Stimulated activated CD8-positive, alpha-beta memory T cell treated with anti-CD3 and anti-CD28 coated beads, Interleukin-2, amount 100 ng/mL, for 48 hours (primary cell): ENCODE data around the gene IL17RC.
A peak's percentile ranks its signal among the peaks of the same experiment; 100 is the strongest.
"Not testable (repeated sequence)": the region's sequence is repeated elsewhere in the genome, so short reads cannot be mapped to it uniquely, and the experiment has no call there.

ENCODE experiments used
- DNase-seq, 2 donors: peaks; one replicate each; pipeline ENCODE4 v3.0.0-alpha.2; 2020; ENCODE audit warnings: low read depth in 2 of 2

Gene IL17RC

DNA sequence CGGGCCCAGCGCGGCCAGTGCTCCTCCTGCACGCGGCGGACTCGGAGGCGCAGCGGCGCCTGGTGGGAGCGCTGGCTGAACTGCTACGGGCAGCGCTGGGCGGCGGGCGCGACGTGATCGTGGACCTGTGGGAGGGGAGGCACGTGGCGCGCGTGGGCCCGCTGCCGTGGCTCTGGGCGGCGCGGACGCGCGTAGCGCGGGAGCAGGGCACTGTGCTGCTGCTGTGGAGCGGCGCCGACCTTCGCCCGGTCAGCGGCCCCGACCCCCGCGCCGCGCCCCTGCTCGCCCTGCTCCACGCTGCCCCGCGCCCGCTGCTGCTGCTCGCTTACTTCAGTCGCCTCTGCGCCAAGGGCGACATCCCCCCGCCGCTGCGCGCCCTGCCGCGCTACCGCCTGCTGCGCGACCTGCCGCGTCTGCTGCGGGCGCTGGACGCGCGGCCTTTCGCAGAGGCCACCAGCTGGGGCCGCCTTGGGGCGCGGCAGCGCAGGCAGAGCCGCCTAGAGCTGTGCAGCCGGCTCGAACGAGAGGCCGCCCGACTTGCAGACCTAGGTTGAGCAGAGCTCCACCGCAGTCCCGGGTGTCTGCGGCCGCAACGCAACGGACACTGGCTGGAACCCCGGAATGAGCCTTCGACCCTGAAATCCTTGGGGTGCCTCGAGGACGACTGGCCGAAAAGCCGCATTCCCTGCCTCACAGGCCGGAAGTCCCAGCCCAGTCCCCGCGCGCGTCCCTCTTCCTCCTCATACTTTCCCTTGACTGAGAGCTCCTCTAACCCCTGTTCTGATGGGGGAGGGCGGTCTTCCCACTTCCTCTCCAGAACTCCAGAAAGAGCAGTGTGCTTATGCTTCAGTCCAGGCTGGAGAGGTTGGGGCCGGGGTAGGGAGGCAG, 1.4 kb upstream of the IL17RC start:
- DNase-seq: peak; percentile 21 to 27

GRCh38 chr3:9916346-9916733, 558 bp upstream of the IL17RC start:
- no peak for DNase-seq

DNA sequence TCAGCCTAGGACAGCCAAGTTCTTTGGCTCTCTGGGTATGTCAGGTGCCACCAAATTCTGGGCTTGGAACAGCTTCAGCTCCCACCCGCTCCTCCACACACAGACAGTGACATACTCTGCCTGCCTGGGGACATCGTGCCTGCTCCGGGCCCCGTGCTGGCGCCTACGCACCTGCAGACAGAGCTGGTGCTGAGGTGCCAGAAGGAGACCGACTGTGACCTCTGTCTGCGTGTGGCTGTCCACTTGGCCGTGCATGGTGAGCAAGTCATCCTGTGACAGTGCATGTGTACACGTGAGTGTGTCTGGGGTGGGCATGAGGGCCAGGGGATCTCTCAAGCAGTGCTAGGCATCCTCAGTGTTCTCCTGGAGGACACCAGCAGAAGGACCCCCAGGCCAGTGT, 922 bp downstream of the IL17RC start:
- DNase-seq: no peak

GRCh38 chr3:9918261-9919038, 1.6 kb downstream of the IL17RC start:
- DNase-seq: no peak

GRCh38 chr3:9928158-9928557, 11.3 kb downstream of the IL17RC start:
- DNase-seq: no peak

DNA sequence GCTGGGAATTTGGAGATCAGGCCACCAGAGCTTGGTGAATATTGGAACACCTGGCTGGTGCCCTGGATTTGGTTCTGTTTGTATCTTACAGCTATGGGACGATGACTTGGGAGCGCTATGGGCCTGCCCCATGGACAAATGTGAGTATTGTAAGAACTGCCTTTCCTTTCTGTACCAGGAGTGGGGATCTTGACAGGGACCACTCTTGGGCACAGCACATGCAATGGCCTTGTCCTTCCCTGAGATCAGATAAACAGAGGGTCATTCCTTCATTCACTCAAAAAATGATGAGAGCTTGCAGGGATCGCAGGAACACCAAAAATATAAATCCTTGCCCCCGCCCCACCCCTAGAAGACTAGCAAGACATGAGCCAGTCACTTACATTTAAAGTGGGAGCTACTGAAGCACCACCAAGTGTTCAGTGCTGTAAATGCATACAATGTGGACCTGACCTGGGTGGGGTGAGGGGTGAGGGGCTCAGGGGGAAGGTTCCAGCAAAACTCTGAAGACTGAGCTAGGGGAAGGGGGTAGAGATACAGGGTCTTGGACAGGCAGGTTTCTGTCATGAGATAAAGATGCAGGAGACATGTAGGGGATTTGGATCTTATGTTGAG, 14.0 kb downstream of the IL17RC start:
- no peak for DNase-seq

DNA sequence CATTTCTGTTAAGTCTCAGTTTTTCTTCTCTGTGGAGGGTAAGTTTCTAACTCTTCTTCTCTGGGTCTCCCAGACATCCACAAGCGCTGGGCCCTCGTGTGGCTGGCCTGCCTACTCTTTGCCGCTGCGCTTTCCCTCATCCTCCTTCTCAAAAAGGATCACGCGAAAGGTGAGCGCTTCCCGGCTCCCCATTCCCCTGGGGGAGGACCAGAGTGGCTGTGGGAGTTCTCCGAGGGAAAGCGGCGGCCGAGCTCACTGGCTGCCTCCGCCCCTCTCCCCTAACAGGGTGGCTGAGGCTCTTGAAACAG, 15.6 kb downstream of the IL17RC start:
- DNase-seq: no peak

GRCh38 chr3:9932843-9933560, 16.1 kb downstream of the IL17RC start:
- DNase-seq: peak; percentile 80 to 84

GRCh38 chr3:9933561-9934234, 16.8 kb downstream of the IL17RC start, which contains the start of gene CRELD1:
CRELD1 (plus strand) TSS chr3:9933834; CDS start chr3:9934439, 605 bp downstream.
- peak; percentile 95 to 96 for DNase-seq

DNA sequence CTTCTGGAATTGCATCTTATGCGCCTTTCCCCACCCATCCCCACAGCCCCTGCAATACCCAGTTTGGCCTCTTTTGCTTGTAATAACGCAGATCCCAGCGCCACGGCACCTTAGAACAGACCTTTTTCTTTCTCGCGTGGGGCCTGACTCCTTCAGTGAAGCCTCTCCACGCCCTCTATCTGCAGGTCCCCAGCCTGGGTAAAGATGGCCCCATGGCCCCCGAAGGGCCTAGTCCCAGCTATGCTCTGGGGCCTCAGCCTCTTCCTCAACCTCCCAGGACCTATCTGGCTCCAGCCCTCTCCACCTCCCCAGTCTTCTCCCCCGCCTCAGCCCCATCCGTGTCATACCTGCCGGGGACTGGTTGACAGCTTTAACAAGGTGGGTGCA, 17.3 kb downstream of the IL17RC start:
- DNase-seq: no peak

- no peak for DNase-seq
These were observed 18.1 kb downstream of the IL17RC start for GRCh38 chr3:9934993-9935392.

GRCh38 chr3:9935966-9936510, 19.1 kb downstream of the IL17RC start:
- no peak for DNase-seq

GRCh38 chr3:9937486-9938238, 20.8 kb downstream of the IL17RC start:
- DNase-seq: no peak

- DNase-seq: no peak
These were observed 22.1 kb downstream of the IL17RC start for GRCh38 chr3:9938966-9939365.

DNA sequence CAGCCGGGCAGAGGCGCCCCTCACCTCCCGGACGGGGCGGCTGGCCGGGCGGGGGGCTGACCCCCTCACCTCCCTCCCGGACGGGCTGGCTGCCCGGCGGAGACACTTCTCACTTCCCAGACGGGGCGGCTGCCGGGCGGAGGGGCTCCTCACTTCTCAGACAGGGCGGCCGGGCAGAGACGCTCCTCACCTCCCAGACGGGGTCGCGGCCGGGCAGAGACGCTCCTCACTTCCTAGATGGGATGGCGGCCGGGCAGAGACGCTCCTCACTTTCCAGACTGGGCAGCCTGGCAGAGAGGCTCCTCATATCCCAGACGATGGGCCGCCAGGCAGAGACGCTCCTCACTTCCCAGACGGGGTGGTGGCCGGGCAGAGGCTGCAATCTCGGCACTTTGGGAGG, 23.0 kb downstream of the IL17RC start:
- DNase-seq: not testable (repeated sequence)

DNA sequence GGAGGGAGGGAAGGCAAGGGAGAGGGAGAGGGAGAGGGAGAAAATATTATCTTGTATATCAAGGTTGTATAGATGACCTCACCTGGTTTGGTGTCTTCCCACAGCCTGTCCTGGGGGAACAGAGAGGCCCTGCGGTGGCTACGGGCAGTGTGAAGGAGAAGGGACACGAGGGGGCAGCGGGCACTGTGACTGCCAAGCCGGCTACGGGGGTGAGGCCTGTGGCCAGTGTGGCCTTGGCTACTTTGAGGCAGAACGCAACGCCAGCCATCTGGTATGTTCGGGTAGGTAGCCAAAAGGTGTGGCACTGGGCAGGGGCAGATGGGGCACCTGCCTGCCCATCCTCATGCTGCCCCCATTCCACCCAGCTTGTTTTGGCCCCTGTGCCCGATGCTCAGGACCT, 23.8 kb downstream of the IL17RC start:
- no peak for DNase-seq

DNA sequence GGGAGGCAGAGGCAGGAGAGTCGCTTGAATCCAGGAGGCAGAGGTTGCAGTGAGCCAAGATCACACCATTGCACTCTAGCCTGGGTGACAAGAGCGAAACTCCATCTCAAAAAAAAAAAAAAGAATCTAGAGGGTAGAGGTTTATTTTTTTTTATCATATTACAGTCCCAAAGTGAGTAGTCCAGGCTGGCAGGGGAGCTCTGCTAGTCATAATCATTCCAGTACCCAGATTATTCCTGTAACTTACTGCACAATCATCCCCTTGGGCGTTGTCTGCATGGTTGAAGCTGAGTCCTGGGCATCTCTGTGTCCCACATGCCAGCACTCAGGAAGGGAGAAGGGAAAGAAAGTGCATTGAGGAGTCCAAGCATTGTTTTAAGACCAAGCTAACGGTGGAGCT, 25.3 kb downstream of the IL17RC start:
- no peak for DNase-seq

GRCh38 chr3:9942934-9943690, 26.2 kb downstream of the IL17RC start:
- no peak for DNase-seq

- DNase-seq: no peak
These were observed 27.4 kb downstream of the IL17RC start for GRCh38 chr3:9944271-9944670.

- DNase-seq: no peak
These were observed 28.5 kb downstream of the IL17RC start for GRCh38 chr3:9945358-9945757.
